Urinary bladder (tissue), 4 donors: ENCODE measurements around the gene CCDC141. TPM values are rescaled to one million over a fixed set of nuclear protein-coding genes. Genes with fewer than 3 reads are reported as not detected.

Experiments
- DNase-seq: peaks from one replicate; pipeline ENCODE4 v3.0.0-alpha.2; 2015; ENCODE audit errors: extremely low spot score
- H3K27ac ChIP-seq: one replicate; pipeline ENCODE4 v1.5.1; 2013; ENCODE audit warnings: low read depth, mild to moderate bottlenecking, moderate library complexity
- H3K36me3 ChIP-seq: one replicate; pipeline ENCODE4 v1.6.1; 2013; ENCODE audit warnings: mild to moderate bottlenecking, moderate library complexity; ENCODE audit not compliant: insufficient read depth
- H3K4me1 ChIP-seq: one replicate; pipeline ENCODE4 v1.6.1; 2013; ENCODE audit warnings: mild to moderate bottlenecking, moderate library complexity; ENCODE audit not compliant: insufficient read depth
- H3K4me3 ChIP-seq: one replicate; pipeline ENCODE4 v1.5.1; 2013; ENCODE audit warnings: low read depth, low read length
- WGBS: extraction: QIAGEN DNeasy Blood & Tissue Kit; methylation state at CpG from one replicate; pipeline ENCODE4 v1.1.7; 2013; 5-methylcytosine and 5-hydroxymethylcytosine counted together
- polyA plus RNA-seq: library from polyadenylated mRNA; stranded (reverse); fragments of 200-250 nt; gene quantifications from one replicate; pipeline ENCODE4 v1.2.3, GENCODE V29; 2013
- total RNA-seq: library from RNA; depleted of rRNA; stranded (reverse); fragments of >200 nt; gene quantifications from one replicate; pipeline ENCODE4 v1.2.3, GENCODE V29; 2014
- donor health status: healthy with polysubstance abuse.
- donor health status: healthy.

The CCDC141 gene
- total and polyA plus RNA-seq, 2 donors, result 0.20 to 18.0 TPM

DNA sequence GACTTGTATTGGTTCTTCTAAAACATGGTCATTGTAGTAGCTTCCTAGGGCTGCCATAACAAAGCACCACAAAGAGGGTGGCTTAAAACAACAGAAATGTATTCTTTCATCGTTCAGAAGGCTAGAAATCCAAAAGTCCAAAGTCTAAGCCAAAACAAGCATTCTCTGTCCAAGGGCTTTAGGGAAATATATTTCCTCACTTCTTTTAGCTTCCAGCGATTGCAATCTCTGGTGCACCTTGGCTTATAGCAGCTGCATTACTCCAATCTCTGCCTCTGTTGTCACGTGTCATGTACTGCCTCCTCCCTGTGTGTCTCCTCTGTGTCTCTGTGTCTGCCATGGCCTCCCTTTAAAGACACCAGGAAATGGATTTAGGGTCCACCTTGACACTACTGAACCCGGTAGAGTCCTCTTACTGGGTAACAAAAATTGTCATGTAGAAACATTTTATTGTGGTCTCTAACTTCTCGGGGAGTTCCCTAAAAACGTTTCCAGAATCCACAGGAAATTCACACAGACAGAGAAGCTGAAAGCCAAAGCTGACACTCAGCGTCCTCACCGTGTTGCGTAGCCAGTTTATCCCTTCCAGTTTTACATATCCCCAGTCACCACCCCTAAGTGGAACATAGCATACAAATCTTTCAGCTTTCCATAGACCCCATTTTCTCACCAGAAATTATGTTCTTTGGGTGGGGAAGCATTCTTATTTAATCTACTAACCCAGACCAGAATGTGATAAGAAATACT lies 222.0 kb downstream of the CCDC141 start:
- Histone ChIP-seq H3K36me3 (no peaks in the 10 kb centered on the region), H3K4me1 (no peaks in the 10 kb centered on the region), H3K4me3 (no peak overlapping the region), H3K27ac (no peak overlapping the region)
- no peak for DNase-seq
- 68% methylated on average over 9 of the region's 9 CpGs for WGBS

DNA sequence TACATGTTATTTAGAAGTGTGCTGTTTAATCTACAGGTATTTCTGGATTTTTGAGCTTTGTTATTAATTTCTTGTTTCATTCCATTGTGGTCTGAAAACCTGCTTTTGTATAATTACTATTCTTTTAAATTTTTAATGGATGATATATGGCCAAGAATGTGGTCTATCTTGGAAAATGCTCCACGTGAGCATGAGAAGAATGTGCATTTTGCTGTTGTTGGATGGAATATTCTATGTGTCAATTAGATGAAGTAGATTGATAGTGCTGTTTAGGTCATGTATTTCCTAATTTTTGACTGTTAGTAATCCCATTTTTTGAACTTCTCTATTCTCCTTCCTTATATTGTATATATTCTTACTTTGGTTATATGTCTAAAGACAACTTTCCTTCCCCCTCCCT lies 222.8 kb downstream of the CCDC141 start:
- Histone ChIP-seq H3K4me1 (no peaks in the 10 kb centered on the region), H3K36me3 (no peaks in the 10 kb centered on the region), H3K4me3 (no peak overlapping the region), H3K27ac (no peak overlapping the region)
- WGBS, result 93% methylated on average over 1 of the region's 1 CpG
- DNase-seq, result no peak

DNA sequence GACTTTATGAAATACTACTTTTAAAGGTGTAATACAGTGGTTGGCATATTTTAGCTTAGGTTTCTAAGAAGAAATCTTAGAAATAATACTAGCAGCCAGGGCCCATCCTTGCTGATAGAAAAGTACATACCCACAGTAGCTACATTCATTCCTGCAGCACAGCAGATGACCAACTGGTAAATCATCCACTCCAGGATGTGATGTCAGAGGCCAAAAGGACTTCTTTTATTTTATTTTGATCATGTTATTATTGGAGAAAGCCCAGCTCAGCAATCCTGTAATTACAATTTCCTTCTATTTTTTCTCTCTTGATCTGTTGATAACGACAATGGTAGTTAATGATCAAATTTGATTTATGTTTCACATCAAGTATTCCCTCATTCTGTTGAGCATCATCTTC lies 224.8 kb downstream of the CCDC141 start:
- Histone ChIP-seq H3K36me3 (no peaks in the 10 kb centered on the region), H3K4me3 (no peak overlapping the region), H3K27ac (no peak overlapping the region), H3K4me1 (no peaks in the 10 kb centered on the region)
- DNase-seq, result no peak
- WGBS, result 53% methylated on average over 1 of the region's 1 CpG

DNA sequence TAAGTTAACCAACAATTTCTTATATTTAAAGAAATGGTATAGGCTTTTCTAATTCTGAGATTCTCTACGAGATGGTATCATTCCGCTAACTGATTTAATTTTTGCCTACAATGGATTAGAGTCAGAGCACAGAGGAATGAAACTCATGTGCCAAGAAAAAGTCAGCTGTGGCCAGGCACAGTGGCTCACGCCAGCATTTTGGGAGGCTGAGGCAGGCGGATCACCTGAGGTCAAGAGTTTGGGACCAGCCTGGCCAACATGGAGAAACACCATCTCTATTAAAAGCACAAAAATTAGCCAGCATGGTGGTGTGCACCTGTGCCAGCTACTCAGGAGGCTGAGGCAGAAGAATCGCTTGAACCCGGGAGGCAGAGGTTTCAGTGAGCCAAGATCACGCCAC lies 225.8 kb downstream of the CCDC141 start:
- Histone ChIP-seq H3K36me3 (no peaks in the 10 kb centered on the region), H3K4me1 (no peaks in the 10 kb centered on the region), H3K4me3 (no peak overlapping the region), H3K27ac (no peak overlapping the region)
- DNase-seq, result no peak
- 96% methylated on average over 7 of the region's 7 CpGs for WGBS

DNA sequence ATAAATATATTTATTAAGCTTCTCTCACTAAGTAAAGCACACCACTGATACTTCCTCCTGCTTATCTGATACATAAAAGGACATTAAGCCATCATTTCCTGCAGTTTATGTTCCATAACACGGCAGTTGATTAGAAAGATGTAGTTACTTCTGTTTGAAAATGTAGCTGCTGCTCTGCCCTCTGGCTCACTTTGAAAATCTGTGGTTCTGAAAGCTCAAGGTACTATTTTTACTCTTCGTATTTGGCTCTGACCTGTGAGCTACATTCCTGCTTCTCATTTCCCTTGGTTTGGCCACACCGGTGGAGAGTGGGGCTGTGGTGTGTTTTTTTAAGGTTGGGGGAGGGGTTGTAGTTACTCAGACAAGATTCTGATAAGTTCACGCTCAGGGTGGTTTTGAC lies 229.9 kb downstream of the CCDC141 start:
- Histone ChIP-seq H3K4me1 (no peaks in the 10 kb centered on the region), H3K27ac (no peak overlapping the region), H3K4me3 (no peak overlapping the region), H3K36me3 (no peaks in the 10 kb centered on the region)
- DNase-seq, result no peak
- 23% methylated on average over 4 of the region's 4 CpGs for WGBS

DNA sequence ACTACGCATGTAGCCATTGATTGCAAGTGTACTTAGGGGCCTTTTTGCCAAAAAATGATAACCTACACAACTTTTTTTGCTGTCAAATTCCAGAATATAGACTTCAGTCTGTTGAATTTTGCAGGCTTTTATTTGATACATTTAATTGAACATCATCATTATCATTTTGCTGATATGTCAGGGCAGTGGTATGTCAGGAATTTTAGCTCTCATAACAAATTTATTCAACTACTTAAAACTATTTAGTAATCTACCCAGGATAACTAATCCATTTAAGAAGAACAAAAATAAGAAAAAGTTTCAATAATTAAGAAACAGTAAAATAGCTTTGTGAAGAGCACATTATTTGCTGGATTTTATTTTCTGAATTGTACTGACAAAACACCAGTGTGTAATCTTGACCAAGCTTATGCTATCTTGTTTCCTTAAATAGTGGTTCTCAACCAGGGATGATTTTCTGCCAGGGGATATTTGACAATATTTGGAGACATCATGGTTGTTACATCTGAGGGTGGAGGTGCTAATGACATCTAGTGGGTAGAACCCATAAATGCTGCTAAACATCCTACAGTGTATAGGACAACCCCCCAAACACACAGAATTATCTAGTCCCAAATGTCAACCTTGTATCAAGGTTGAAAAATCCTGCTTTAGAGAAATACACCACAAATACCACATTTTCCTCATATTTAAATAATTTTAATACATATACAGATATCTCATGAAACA lies 230.6 kb downstream of the CCDC141 start:
- no peak overlapping the region for H3K4me3 ChIP-seq
- H3K27ac ChIP-seq, result no peak overlapping the region
- no peaks in the 10 kb centered on the region for H3K4me1 ChIP-seq
- DNase-seq, result no peak
- no peaks in the 10 kb centered on the region for H3K36me3 ChIP-seq
- WGBS, result 66% methylated on average over 1 of the region's 1 CpG

DNA sequence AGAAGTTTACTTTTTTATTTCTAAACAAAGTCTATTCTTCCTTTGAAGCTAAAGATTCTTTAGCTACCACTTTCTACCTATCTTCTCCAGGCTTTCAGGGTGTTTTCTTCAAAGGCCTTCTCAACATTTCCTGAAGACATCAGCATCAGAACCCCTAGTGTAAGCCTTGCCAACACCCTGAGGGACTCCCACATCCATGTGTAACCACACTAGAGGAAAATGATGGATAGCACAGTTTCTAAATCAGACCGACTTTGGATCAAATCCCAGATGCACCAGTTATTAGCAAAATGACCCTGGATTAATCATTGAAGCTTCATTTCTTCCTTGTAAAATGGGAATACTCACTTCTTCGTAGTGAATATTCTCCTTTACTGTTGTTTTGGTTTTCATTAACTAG lies 238.0 kb downstream of the CCDC141 start:
- Histone ChIP-seq H3K4me1 (no peaks in the 10 kb centered on the region), H3K4me3 (no peak overlapping the region), H3K27ac (no peak overlapping the region), H3K36me3 (no peaks in the 10 kb centered on the region)
- 90% methylated on average over 2 of the region's 2 CpGs for WGBS
- no peak for DNase-seq

DNA sequence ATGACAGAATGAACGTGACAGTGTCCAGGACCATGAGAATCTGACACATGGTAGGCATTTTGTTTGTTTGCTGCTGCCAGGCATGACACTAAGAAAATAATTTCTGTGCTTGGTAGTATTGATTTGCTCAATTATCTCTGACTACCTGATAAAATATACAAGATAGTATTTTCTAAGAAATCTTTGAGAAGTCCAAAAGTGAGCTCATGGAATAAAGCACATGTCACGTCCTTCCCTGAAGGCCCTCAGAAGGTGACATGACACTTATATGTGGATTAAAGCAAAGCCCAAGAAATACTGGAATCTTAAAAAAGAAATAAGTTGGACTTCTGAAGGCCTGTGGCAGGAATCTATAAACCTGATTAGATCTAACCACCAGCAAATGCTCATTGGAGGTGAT lies 238.9 kb downstream of the CCDC141 start:
- Histone ChIP-seq H3K4me3 (no peak overlapping the region), H3K4me1 (no peaks in the 10 kb centered on the region), H3K36me3 (no peaks in the 10 kb centered on the region), H3K27ac (no peak overlapping the region)
- 81% methylated on average over 2 of the region's 2 CpGs for WGBS
- no peak for DNase-seq

DNA sequence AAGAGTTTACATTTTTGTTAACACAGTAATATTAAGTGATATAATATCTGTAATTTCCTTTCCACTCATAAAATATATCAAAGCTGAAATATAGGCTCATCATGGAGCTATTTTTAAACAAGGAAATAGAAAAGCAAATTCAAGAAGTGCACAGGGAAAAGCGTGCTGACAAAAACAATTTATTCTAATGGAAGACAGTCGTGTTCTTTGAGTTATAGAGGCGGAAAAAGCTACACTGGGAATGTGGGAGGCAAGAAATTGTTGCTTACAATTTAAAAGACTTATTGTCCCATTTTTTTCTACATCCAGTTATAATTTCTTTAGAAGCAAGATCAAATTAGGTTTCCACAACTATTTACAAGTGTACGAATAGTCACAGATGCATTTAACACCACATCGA lies 239.5 kb downstream of the CCDC141 start:
- H3K4me3 ChIP-seq, result no peak overlapping the region
- 86% methylated on average over 5 of the region's 5 CpGs for WGBS

DNA sequence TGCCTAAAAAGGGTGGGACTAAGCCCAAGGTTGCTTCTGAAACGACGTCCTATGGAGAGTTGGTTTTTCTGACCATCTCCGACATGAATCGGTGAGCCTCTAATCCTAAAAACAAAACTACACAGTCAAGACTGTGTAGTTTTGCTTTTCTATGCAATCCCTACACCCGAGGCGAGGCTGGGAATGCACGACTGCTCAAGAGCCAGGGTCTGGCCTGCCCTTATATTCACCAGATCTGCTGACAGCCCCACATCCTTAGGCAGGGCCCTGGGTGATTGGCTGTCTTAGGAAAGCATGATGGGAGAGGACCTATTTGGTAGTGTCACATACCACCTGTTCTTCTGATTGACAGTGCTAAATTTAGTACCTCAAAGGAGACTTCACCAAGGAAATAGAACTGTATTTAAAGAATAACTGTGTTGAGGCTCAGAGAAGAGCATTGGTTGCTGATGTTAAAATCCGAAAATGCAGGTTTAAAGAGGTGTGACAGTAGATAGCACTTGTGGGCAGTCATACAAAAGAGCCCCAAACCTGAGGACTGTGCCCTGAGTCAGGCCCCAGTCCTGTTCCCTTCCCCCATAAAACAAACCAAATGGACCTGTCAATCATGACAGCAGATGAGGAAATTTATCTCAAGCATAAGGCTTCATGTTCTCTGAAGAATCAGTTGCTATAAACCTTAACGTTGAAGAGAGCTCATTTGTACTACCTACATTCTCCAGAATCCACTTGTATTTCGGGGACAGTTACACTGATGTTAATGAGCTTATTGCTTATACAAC lies 242.5 kb downstream of the CCDC141 start, which contains the start of gene TTN:
Gene TTN, minus strand, starts transcription at position 197 of the 782 bp plus-strand sequence. CDS start 2,781 bp downstream, outside the sequence.
- H3K4me3 ChIP-seq, result no peak within 1 kb of the TSS
- no peak within 1 kb of the TSS for H3K27ac ChIP-seq
- H3K4me1 ChIP-seq, result no peaks in the 10 kb centered on the region
- WGBS, result 88% methylated on average over 10 of the region's 10 CpGs
- DNase-seq, result no peak
- no peaks in the 10 kb centered on the region for H3K36me3 ChIP-seq

More for the DNA sequence above, 239.5 kb downstream of the CCDC141 start:
- Histone ChIP-seq H3K36me3 (no peaks in the 10 kb centered on the region), H3K27ac (no peak overlapping the region), H3K4me1 (no peaks in the 10 kb centered on the region)
- no peak for DNase-seq

DNA sequence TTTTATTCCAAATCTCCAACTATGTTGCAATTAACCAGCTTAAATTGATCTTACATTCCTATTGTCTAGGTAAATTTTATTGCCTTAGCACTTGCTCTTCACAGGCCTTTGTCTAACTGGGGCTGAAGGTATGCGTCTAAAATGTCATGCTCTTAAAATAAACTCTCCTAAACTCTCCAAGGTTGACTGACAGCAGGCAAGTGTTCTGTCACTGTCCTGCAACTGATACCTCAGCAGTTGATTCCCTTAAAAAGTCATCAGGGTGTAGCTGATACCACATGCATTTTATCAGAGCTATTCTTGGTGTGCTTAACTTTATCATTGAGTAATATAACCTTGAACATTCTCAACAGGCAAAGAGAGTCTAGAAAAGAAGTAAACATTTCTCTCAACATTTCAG lies 243.4 kb downstream of the CCDC141 start:
- DNase-seq, result no peak
- H3K27ac ChIP-seq, result no peak overlapping the region
- 90% methylated on average over 1 of the region's 1 CpG for WGBS
- no peaks in the 10 kb centered on the region for H3K4me1 ChIP-seq
- H3K4me3 ChIP-seq, result no peak overlapping the region
- no peaks in the 10 kb centered on the region for H3K36me3 ChIP-seq

DNA sequence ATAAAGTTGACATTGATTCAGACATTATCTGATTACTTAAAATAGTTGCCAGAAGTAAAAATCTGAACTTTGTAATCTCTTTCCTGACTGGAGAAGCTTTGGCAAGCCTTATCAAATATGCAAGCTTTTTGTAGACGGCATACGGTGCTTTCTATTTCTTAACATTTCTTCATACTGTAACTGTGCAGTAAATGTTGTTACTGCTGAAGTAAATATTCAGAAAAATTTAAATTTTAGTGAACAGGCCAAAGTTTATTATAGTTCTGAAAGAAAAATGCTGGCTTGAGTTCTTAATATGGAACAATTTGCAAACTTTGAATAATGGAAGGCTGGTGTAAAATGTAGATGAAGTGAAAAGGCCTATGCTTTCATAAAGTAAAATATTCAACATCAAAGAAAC lies 244.5 kb downstream of the CCDC141 start:
- no peaks in the 10 kb centered on the region for H3K36me3 ChIP-seq
- DNase-seq, result no peak
- H3K4me3 ChIP-seq, result no peak overlapping the region
- H3K27ac ChIP-seq, result no peak overlapping the region
- 50% methylated on average over 2 of the region's 2 CpGs for WGBS
- H3K4me1 ChIP-seq, result no peaks in the 10 kb centered on the region

DNA sequence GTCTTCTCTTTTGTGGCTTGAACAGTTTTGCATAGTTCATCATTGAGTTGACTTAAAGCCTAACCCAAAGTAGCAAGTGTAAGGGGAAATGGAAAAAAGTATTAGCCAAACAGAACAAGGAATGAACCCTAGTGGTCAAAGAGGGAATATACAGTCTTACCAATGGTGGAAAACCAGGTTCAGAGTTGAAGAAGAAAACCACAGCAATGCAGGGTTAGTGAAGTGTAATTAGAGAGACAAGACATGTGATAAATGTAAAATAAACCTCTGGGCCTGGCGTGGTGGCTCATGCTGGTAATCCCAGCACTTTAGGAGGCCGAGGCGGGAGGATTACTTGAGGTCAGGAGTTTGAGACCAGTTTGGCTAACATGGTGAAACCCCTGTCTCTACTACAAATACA lies 245.1 kb downstream of the CCDC141 start:
- no peaks in the 10 kb centered on the region for H3K36me3 ChIP-seq

DNA sequence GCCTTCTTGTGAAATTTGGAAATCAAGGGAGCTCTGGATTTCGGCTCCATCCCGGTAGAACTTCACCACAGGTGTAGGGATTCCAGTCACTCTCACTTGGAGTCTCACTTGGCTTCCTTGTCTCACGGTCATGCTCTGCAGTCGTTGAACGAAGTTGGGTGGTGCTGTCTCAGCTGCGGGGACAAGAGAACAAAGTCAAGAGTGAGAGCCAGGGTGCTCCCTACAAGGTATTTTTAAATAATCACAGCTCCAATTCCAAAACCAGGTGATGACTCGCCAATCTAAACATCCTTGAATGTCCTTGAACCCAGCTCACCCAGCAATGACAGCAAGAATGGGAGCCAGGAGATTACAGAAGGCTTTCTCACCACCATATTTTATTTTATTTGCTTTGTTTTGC lies 249.4 kb downstream of the CCDC141 start:
- Histone ChIP-seq H3K4me1 (no peaks in the 10 kb centered on the region), H3K36me3 (no peaks in the 10 kb centered on the region), H3K27ac (no peak overlapping the region), H3K4me3 (no peak overlapping the region)
- WGBS, result 95% methylated on average over 7 of the region's 7 CpGs
- DNase-seq, result no peak

More for the DNA sequence above, 245.1 kb downstream of the CCDC141 start:
- H3K4me1 ChIP-seq, result no peaks in the 10 kb centered on the region
- DNase-seq, result no peak
- H3K4me3 ChIP-seq, result no peak overlapping the region
- WGBS, result 73% methylated on average over 3 of the region's 3 CpGs
- no peak overlapping the region for H3K27ac ChIP-seq
